Activated T-cell treated with anti-CD3 and anti-CD28 coated beads, Interleukin-2, amount 50 U/mL, for 48 hours (primary cell): ENCODE results near the gene TCF7L1.
"Not testable (repeated sequence)": the region's sequence is repeated elsewhere in the genome, so short reads cannot be mapped to it uniquely, and the experiment has no call there.

Source experiments
- DNase-seq, 2 experiments: peaks; one replicate each; pipeline ENCODE4 v3.0.0-alpha.2; 2020

Gene TCF7L1

GRCh38 chr2:85185431-85185940, 52.3 kb downstream of the TCF7L1 start:
- no peak for DNase-seq

DNA sequence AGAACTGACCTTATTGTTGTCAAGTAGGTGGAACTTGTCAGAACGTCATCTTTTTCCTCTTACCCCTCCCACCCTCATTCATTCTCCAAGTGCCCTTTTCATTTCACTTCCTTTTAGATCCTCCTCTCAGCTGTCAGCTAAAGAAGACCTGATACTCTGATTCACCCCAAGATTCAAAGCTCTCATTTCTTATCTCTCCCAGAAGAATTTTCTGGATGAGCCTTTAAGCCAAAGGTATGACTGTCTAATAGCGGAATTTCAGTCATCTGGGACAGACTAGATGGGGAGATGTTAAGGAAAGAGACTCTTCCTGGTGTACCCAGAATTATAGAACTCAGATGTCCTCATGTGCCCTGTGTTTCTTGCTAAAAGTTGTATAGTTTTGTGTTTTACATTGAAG, 53.9 kb downstream of the TCF7L1 start:
- no peak for DNase-seq

DNA sequence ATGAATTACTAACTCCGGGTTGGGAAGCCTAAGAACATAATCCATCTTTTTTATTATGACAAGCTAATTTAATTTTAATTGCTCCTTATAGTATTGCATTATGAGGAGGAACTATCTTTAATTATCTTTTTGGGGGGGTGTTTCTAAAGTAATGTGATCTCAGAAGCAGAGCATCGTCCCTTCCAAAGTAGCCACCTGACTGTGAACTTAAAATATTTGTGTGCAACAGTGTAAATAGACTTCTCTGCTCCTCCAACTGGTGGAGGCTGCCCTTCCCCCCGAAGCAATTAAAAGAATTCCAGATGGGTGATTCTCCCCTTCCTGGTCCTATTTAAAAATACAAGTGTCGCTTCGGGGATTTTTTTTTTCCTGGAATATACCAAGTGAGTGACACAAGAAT, 55.7 kb downstream of the TCF7L1 start:
- DNase-seq: no peak

DNA sequence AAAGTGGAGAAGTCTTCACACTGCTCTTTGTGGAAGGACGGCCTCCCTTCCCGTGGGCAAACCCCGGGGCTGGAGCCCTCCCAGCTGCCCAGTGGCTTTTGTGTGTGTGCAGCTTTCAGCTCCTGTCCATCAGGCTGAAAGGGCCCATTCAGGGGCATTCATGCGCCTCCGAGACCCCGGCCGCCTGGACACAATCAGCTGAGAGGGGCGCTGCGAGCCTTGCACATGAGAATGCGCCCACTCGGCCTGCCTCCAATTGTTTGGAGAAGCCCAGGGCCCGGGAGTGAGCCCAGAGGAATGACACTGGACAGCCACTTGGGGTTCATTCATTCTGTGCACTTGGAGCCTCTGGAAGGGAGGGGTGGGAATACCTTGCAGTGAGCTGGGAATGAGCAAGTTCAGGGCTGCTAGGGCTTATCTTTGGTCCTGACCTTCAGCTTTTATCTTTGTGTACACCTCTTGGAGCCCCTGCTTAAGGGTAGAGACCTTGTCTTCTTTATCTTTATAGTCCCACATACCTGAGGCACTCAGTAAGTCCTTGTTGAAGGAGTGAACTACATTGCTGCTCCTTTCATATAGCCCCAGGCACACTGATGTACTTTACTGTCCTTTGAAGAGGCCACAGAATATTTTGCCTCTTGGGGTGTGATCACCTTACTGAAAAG, 56.5 kb downstream of the TCF7L1 start:
- DNase-seq: no peak

DNA sequence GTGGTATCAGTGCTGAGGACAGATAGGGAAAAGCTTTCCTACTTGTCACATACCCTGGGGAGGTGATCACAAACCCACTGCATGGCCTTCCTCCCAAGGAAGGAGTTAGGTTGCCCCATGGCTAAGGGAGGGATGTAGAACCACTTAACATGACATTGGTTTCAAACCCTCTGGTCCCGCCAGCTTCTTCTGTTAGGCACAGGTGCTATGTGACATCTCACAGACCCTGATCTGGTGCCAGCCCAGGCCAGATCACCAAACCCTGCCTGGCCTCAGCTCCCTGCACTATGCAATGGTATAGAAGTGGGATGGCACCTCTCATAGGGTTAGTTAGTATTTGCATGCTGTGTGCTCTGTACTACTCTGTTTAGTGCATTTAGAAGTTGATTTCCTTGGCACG, 58.0 kb downstream of the TCF7L1 start:
- no peak for DNase-seq

DNA sequence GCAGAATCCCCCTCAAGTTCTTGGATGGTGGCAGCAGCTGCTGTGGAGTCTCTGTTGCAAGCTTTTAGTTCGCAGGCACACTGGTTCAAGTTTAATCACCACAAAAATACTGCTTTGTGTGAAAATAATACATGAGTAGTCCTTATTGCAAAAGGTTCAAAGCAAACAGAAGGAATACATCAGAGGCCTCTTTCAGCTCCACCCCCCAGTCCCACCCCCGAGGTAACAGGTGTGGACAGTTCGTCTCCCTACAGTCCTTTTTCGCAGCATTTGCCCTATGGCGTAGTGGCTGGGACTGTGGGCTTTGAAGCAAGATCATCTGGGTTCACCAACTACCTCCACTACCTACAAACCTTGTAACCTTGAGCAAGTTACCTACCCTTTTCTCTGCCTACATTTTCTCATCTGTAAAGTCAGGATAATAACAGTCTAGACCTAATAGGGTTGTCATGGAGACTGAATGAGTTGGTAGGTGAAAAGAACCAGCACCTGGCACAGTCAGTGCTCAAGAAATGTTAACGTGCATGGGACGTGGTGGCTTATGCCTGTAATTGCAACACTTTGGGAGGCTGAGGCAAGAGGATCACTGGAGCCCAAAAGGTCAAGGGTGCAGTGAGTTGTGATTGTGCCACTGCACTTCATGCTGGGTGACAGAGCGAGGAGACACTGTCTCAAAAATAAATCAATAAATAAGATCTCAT, 61.7 kb downstream of the TCF7L1 start:
- no peak for DNase-seq

DNA sequence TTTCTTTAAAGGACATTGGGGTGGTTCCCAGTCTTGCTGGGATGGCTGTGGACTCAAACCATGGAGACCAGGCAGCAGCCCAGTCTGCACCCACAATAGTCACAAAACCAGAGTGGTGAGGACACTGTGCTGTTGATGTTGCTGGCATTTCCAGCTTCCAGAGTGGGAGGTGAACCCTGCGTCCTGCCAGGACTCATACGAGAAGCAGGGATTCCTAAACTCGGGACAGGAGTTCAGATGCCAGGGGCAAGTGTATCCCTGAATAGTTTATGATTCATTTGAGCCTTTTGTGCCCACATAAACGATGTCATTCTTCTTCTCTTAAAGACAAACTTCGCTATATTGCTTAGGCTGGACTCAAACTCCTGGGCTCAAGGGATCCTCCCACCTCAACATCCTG, 62.8 kb downstream of the TCF7L1 start:
- DNase-seq: no peak

DNA sequence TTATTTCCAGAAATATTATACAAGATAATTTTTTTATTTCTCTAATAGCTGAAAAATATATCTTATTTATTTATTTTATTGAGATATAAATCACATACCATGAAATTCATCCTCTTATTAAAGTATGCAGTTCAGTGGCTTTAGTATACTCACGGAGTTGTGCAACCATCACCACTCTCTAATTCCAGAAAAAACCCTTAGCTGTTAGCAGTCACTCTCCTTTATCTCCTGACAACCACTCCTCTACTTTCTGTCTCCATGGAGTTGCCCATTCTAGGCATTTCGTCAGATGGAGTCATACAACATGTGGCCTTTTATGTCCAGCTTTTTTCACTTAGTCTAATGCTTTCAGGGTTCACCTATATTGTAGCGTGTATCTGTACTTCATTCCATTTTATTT, 66.5 kb downstream of the TCF7L1 start:
- no peak for DNase-seq

DNA sequence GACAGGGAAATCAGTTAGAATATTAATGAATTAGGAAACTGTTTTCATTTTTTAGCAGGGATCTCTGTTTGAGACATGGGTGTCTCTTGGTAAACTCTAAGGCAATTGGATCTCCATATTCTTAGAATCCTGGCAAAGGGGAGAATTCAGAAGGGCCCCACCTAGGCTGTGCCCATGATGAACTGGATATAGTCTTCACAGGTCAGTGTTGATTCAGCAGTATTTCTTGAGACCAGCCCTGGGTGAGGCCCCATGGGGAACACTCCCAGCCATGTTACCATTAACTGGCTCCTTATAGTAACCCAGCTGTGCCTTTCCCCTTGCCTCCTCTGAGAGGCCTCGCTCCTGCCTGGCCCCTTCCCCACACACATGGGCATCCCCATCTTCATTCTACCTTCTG, 76.7 kb downstream of the TCF7L1 start:
- DNase-seq: no peak

DNA sequence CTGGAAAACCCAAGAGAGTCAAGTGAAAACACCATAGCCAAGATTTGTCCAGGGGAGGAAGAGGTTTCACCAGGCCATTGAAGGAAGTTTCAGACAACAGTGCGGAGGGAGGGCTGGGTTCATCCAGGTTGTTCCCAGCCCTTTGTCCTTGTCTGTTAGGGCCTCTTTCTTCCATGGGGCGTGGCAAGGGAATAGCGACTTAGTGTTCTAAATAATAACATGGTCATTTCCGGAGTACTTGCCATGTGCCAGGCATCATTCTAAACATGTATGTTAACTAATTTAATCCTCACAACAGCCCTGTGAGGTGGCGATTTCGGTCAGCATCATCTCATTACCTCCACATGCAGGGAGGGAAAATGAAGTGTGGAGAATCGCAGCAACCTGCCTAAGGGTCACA, 77.3 kb downstream of the TCF7L1 start:
- no peak for DNase-seq

DNA sequence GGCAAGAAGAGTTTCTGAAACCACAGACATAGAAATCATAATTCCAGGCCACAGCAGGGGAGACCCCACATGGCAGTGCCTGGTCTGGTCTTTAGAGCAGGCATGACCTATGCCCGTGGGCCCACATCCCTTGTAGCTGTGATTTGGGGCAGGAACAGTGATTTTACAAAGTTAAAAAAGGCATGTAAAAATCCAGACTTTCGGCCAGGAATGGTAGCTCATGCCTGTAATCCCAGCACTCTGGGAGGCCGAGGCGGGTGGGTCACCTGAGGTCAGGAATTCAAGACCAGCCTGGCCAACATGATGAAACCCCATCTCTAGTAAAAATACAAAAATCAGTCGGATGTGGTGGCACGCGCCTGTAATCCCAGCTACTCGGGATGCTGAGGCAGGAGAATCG, 78.4 kb downstream of the TCF7L1 start:
- DNase-seq: not testable (repeated sequence)

DNA sequence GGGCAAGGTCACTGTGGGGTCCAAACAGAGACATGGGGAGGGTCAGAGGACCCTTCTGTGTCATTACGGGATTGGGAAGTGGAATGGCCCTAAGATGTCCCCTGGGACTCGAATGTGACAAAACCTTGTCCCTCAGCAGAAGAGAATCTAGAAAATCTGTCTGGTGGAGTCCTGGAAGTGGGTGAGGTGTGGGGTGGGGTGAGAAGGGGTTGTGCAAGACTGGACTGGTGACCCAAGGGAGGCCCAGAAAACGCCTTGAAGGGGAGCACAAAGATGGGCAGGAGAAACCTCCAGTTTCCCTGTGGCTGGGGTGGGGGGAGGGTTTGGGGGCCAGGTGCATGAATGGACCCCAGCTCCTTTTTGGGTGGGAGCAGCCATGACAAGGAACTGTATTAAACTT, 79.6 kb downstream of the TCF7L1 start:
- DNase-seq: no peak

- DNase-seq: no peak
Observed at GRCh38 chr2:85213404-85213803, 80.2 kb downstream of the TCF7L1 start.

DNA sequence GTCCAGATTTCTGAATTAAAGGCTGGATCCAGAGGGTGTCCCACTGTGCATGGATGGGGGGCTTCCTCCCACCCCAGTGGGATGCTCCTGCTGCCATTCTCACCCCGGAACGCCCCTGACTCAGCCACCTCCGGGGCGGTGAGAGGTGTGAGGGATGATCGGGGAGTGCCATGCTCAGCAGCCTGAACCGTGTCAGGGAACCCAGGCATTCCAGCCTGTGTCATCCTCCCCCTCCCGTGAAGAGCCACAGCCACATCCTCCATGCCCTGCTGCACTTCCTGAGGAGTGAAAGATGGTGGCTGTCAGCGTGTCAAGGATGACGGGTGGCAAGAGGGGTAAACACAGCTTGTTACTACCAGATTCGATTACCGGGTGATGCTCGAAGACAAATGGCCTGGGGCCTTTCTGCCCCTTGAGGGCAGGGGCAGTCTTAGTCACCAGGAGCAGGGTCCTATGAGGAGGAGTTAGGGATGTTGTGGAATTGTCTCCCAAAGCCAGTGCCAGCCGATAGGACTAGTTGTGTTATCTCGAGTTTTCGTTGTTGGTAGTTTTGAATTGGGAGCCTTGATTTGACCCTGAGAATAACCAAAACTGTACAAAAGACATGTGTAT, 80.8 kb downstream of the TCF7L1 start:
- no peak for DNase-seq

GRCh38 chr2:85215081-85215447, 81.9 kb downstream of the TCF7L1 start:
- no peak for DNase-seq

- no peak for DNase-seq
Observed at GRCh38 chr2:85215448-85216401, 82.5 kb downstream of the TCF7L1 start.

DNA sequence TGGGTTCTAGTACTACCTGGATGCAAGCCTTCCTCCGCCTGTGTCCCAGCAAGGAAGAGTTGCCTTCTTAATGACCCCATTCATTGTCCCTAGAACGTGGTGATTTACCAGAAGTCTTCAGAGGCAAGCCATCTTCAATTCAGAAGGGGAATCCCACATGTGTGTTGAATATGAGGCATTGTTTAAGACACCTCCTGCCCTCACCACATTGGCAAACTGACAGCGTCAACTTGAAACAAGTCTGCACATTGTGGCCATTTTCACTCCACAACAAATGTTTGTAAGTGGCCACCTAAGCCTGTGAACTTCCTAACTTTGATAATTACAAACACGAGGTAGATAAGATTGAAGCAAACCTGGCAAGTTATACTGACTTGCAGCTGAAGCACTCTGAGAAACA, 83.7 kb downstream of the TCF7L1 start:
- DNase-seq: no peak

DNA sequence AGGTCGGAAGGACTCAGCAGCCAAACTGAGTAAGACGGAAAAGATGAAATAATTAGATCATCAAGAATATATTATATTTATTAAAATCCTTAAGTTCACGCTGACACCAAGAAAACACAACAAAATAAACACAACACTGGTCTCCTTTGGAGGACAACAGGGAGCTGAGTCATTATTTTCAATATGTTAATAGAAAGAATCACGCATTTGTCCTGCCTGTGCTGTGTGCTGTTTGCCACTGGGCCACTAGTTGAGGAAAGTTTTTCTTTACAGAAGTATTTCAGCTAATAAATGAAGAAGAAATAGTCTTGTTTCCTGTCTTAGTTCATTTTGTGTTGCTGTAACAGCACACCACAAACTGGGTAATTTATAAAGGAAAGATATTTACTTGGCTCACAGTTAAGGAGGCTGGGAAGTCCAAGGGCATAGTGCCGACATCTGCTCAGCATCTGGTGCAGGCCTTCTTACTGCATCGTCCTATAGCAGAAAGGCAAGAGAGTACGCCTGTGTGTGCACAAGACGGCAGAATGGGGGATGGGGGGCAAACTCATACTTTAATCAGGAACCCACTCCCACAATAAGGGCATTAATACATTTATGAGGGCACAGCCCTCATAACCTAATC, 88.0 kb downstream of the TCF7L1 start:
- DNase-seq: no peak

DNA sequence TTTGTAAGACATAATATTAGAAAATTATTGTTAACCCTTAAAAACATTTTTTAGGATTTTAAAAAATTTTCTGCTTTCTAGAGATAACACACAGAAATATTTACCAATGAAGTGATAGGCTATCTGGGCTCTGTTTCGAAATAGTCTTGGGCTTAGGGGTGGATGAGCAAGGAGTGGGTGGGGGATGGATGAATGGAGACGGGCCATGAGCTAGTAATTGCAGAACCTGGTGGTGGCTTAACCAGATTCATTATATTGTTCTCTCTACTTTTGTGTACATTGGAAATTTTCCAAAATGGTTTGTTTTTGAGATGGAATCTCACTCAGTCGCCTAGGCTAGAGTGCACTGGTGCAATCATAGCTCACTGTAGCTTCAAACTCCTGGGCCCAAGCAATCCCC, 89.6 kb downstream of the TCF7L1 start:
- DNase-seq: no peak

DNA sequence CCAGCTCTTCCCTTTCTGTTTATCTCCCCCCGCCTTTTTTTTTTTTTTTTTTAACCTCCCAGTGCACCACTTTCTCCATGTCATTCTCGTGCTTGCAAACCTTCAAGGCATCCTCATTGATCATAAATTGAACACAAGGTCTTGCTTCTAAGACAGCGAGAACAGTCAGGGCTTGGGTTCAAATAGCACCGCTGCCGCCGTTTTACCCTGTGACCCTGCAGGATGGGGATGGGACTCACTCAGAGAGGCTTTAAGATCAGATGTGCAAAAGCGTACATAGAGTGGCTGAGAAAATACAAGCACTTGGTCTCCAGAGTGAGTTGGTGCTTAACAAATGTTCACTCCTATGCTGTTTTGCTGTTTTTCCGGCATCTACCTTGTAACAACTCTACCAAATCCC, 93.6 kb downstream of the TCF7L1 start:
- no peak for DNase-seq

DNA sequence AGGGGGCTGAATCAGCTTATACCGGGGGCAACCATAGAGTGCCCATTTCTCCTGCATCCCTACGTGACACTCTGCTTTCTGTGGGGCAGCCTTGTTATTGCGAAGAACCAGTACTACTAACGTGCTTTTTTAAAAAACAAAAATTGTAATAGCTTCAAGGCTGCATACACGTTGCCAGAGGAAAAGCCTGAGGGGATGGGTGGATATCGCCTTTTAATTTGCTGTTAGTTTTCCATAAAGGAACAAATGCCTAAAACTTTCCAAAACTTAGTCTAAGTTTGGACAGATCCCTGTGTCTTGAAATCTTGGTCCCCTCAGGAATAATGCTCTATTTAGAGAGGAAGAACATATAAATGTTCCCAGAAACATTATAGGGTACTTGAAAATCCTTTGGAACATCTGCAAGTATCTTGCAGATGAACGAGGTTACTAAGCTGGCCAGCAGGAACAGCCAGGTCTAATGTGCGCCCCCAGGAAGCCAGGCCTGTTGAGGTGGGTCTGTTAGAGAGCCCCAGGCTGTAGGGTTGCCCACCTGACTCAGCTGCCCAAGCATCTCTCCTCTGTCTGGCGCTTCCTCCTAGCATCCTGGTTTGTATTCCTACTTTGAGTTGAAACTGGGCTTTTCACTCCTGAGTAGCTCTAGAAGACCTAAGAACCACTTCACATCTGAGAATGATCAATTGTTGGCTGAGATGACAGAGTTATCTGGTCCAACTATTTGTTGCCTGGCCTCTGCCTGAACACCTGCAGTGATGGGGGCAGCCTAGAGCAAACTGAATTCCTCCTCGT, 97.7 kb downstream of the TCF7L1 start:
- no peak for DNase-seq

- DNase-seq: no peak
Observed at GRCh38 chr2:85231468-85231805, 98.2 kb downstream of the TCF7L1 start.
